ENCODE data around the gene GPR26.

DNA sequence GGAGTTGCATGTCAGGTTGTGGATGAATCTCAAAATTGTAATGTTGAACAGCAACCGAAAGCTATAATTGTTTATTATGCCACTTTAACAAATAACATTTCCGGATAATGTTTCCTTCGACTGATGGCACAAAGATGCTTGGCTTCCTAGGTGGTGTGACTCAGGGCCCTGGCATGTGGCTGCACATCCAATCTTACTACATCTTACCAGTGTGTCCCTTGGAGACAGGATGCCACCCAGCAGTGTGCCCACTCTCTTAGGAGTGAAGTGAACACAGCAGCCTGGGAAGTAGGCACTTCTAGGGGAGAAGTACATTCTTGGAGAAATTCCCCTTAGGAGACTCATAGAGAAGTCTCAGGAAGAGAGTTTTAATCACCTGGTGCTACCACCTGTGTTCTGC is 33.0 kb upstream of the GPR26 start:
- TF ChIP-seq EZH2 (IDR thresholded peaks at IDR 0.05) (no peak), POLR2AphosphoS5 (IDR thresholded peaks at IDR 0.05; ENCODE audit: borderline replicate concordance, low read depth, low read length) (no peak)
